ENCODE data around the gene PTTG2.

GRCh38 chr4:37948542-37948941, 11.7 kb upstream of the PTTG2 start:
- TF ChIP-seq, protein P1, sequence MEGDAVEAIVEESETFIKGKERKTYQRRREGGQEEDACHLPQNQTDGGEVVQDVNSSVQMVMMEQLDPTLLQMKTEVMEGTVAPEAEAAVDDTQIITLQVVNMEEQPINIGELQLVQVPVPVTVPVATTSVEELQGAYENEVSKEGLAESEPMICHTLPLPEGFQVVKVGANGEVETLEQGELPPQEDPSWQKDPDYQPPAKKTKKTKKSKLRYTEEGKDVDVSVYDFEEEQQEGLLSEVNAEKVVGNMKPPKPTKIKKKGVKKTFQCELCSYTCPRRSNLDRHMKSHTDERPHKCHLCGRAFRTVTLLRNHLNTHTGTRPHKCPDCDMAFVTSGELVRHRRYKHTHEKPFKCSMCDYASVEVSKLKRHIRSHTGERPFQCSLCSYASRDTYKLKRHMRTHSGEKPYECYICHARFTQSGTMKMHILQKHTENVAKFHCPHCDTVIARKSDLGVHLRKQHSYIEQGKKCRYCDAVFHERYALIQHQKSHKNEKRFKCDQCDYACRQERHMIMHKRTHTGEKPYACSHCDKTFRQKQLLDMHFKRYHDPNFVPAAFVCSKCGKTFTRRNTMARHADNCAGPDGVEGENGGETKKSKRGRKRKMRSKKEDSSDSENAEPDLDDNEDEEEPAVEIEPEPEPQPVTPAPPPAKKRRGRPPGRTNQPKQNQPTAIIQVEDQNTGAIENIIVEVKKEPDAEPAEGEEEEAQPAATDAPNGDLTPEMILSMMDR (IDR thresholded peaks at IDR 0.05 in 4 of 5, conservative IDR thresholded peaks at IDR 0.05 in 1 of 5): no peak
- TF ChIP-seq POLR2A (IDR thresholded peaks at IDR 0.05): no peak
